ENCODE results near the gene CACNB1.
"Not testable (repeated sequence)": the region's sequence is repeated elsewhere in the genome, so short reads cannot be mapped to it uniquely, and the experiment has no call there.

CACNB1 gene

GRCh38 chr17:39141915-39142664 is 55.4 kb downstream of the CACNB1 start:
- intact Hi-C loops (cut with DNase I): no loop called here
- no peak for DNase-seq

- intact Hi-C loops (cut with DNase I): no loop called here
- no peak for DNase-seq
These were observed 56.2 kb downstream of the CACNB1 start for GRCh38 chr17:39141294-39141693.

DNA sequence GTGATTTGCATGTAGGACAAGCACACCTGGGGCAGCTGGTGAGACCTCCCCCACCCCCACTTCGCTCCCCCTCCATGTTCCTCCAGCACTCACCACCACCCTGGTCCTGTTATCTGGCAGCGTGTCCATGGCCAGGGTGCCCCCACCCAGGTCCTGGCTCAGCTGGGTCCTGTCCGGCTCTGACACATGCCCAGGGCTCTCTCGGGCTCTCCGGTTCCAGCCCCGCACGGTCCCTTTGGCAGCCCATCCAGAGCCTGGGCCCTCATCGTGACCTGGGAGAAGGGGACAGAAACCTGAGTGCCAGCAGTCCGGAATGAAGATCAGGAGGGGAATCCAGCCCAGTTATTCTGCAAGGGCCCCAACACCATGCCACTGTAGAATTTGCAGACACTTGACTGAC is 57.9 kb downstream of the CACNB1 start:
- intact Hi-C loops (cut with DNase I): no loop called here
- DNase-seq: no peak

- intact Hi-C loops (cut with DNase I): no loop called here
- no peak for DNase-seq
These were observed 58.3 kb downstream of the CACNB1 start for GRCh38 chr17:39139161-39139511.

DNA sequence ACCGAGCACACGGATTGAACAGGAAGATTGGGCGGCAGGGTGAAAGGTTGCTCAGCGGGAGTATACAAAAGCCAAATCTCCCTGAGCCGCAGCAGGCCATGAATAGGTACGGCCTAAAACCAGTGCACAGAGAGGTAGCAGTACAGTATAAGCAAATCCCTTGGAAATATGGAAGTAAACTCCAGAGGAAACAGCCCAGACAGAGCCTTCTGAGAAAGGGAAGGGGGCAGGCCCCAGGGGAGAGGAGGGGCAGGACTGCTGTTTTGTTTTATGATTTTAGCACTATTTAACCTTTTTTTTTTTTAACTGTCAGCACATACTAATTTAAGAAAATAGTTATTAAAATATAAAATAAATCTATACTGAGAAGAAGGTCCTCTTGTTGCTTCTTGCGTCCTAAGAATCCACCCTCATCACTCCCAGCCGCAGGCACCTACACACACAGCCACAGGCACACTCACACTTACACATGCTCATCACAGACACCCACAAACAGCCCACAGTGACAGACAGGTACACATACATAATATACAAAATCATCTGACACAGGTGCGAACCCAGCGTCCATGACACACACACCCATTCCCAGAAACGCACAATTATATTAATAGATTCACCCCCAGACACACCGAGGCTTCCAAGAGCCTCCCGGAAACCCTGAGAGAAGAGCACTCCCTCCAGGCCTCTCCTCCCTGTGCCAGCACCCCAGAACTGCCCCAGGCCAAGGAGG is 58.9 kb downstream of the CACNB1 start:
- intact Hi-C loops (cut with DNase I): no loop called here

DNA sequence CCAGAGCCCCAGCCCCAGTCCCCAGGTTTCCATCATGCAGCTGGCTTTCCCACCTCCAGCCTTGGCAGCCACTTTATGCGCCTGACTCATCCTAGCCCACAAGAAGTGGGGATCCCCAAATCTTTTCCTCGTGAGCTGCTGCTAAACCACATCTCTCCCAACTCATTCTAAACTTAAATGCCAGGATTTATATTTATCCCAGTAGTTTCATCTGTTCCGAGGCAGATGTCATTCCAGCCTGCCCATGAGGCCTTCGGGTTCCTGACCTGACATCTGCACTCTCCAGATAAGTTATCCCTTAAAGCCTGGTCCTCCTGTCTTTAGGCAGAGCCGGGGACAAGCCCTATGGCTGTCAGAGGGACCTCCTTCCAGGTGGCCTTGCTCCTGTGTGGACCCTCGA is 62.6 kb downstream of the CACNB1 start:
- intact Hi-C loops (cut with DNase I): no loop called here
- no peak for DNase-seq

More for the DNA sequence above, 58.9 kb downstream of the CACNB1 start:
- peak in 9 of 42 donors; percentile 22 to 61 (median 37) for DNase-seq

GRCh38 chr17:39132192-39132610 is 65.3 kb downstream of the CACNB1 start:
- DNase-seq: no peak
- intact Hi-C loops (cut with DNase I): no loop called here

DNA sequence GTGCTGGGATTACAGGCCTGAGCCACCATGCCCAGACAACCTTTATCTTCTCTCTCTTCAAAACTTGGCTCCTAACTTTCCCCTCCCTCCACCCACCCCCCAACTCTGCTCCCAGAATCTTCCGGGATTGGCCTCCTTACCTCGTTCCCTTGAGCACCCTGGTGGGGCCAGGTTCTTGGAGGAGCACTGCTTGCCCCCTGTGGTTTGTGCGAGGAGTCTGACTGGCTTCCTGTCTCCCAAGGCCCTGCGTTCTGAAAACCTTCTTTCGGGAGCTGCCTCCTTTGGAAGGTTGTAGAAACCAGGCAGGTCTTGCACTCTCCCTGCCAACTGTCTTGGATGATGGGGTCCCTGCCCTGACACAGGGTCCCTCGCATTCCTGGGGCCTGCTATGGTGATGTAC is 65.9 kb downstream of the CACNB1 start:
- intact Hi-C loops (cut with DNase I): no loop called here
- no peak for DNase-seq

GRCh38 chr17:39130205-39130604 is 67.3 kb downstream of the CACNB1 start:
- no peak for DNase-seq
- intact Hi-C loops (cut with DNase I): no loop called here

- DNase-seq; intact Hi-C loops (cut with DNase I): not testable (repeated sequence)
These were observed 67.9 kb downstream of the CACNB1 start for GRCh38 chr17:39129544-39129943.

- DNase-seq: no peak
- intact Hi-C loops (cut with DNase I): no loop called here
These were observed 71.0 kb downstream of the CACNB1 start for GRCh38 chr17:39126436-39126835.

- intact Hi-C loops (cut with DNase I): no loop called here
- no peak for DNase-seq
These were observed 72.2 kb downstream of the CACNB1 start for GRCh38 chr17:39125143-39125875.

DNA sequence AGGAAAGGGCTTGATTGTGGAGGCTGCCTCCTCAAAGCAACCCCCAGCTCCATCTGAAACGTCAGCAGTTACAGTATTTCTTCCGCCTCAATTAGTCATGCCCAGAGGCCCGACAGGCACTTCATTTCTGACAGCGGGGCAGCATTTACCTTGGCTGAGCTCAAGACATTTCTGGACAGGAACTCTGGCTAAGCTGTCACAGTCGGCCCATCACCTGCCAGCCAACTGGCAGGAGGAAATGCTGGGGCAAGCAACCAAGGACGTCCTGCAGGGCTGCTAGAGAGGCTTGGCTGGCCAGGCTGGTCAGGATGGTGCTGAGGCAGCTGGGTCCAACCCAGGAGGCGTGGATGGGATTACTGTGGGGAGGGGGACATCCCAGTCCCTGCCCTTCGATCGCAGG is 73.8 kb downstream of the CACNB1 start:
- intact Hi-C loops (cut with DNase I): no loop called here
- DNase-seq: peak in 1 of 42 donors; percentile 8
